Mesenteric fat pad (tissue), 1 donor: ENCODE results near the gene LRRIQ4. TPM values are rescaled to one million over a fixed set of nuclear protein-coding genes. Genes with fewer than 3 reads are reported as not detected.

ENCODE experiments used
- DNase-seq: peaks from one replicate; pipeline ENCODE4 v3.0.0-alpha.2; 2020; ENCODE audit warnings: low spot score
- long read RNA-seq: library from polyadenylated mRNA; unstranded; transcript quantifications from one replicate; pipeline ENCODE4 v2.0.0, GENCODE V29; 2020
- total RNA-seq: library from RNA; stranded (reverse); fragmentation: NEBNext Ultra II Directional; extraction: Animal tissue kit (Norgen Biotek cat#: 25700); gene quantifications from one replicate; pipeline ENCODE4 v1.2.1, GENCODE V29; 2021
- donor health status: DM: yes; HTN: yes; CAD: no.

Gene LRRIQ4
- not detected for total RNA-seq
- long read RNA-seq, partial matches to known transcripts = 0 of 1 reads
- long read RNA-seq, other reads (novel, unspliced or antisense) = 1 of 1 reads

- no peak for DNase-seq
These were observed at the start of gene LRRIQ4, which contains the start of gene LRRC34 for GRCh38 chr3:169812332-169813235. TSS of gene LRRIQ4 (plus strand) at chr3:169812870. CDS start at chr3:169821922, 9,052 bp downstream. TSS of gene LRRC34 (minus strand) at chr3:169812904. CDS start at chr3:169812548, 356 bp downstream.

- DNase-seq = peak; percentile 93
These were observed 48.3 kb upstream of the LRRIQ4 start for GRCh38 chr3:169764312-169764881.

DNA sequence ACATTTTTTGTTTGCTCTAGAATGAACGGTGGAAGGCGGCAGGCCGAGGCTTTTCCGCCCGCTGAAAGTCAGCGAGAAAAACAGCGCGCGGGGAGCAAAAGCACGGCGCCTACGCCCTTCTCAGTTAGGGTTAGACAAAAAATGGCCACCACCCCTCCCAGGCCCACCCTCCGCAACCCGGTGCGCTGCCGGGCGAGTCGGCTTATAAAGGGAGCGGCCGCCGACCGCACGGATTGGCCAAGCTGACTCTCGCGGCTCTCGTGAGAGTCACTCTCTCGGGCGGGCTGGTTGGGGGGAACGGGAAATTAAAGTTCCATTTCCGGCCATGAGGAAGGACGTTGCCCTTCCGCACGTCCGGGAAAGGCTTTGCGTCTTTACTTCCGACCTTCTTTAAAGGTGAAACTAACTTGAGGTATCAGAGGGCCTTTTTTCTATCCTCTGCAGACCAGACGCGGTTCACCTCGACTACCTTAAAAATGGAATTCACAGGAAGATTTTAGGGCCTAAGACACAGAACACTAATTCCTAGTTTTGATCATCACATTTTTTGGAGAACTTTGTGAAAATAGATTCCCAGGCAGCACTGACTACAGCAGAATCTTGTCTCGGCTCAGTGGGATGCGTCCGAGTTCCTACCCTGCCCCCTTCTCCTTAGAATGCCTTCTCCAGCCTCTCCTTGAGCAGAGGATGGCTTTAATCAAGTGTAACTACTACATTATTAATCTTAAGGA lies 47.6 kb upstream of the LRRIQ4 start, which contains the start of gene TERC:
Gene TERC (minus strand): TSS at position 179 of the 731 bp plus-strand sequence.
- peak; percentile 98 for DNase-seq

DNA sequence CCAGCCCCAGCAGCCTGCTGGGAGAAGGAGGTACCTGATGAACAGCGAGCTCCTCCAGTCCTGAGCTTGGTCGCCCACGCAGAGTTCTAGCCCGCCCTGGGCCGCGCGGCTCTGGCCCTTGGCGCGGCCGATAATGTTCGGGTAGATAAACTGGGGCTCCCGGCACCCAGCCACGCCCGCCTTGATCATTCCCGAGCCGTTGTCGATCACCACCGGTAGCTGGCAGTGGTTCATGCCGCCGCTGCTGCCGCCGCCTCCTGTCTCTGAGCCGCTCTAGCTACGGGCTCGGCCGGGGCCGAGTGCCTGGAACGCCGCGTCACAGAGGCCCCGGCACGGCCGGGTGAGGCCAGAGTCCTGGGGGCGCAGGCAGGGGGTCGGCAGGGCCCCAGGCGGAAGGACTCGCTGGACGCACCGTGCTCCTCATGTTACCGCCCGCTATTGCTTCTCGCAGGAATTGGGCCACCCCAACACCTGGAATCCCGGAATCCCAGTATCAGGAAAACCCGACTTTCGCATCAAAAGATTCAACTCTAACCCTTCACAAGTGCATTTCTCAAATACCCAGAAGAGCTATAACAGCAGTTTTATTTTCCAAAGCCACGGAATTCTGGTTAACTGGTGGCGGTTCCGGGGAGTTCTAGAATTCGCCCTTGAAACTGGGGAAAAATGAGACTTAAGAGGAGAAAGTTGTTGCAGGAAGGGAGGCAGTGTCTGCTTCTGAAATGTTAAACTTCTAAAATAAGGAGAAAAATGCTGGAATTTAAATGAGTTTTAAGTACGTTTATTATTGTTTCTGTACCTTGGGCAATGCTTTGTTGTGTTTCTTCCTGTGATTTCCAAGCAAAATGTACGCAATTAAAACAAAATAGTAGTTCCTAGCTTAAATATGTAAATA lies 43.1 kb upstream of the LRRIQ4 start, which contains the start of gene ACTRT3:
Gene ACTRT3 (minus strand): TSS at position 275 of the 895 bp plus-strand sequence. CDS start 41 bp downstream, at position 234.
- peak; percentile 91 for DNase-seq

DNA sequence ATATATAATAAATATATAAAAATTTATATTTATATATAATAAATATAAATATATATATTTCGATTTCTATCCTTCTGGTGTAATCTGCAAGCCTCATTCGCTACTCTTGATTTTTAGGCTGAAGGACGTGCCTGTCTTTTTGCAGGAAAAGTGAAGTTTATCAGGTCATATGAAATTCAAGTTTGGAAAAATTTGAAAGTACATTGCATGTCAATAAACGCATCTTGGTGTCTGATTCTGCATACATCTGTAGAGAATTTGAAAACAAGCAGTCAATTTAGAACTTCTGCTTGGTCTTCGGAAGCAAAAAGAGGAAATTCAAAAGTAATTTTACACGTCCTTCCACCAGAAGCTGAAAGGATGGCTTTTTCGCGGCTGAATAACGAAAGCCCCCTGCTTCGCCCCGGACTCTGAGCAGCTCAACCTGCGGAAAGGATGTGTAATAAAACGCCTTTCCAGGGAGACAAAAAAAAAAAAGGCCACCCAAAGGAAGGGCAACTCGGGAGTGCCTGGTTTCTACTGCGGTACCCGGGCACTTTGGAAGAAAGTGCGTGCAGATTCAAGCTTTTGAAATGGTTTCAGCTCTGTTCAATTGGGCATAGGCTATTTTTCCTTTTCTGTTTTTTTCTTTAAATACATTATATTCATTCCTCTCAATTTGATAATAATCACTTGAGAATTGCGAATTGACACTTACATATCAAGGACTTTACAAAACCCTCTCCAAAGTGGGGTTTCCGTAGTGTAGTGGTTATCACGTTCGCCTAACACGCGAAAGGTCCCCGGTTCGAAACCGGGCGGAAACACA lies 41.0 kb upstream of the LRRIQ4 start:
- no peak for DNase-seq

DNA sequence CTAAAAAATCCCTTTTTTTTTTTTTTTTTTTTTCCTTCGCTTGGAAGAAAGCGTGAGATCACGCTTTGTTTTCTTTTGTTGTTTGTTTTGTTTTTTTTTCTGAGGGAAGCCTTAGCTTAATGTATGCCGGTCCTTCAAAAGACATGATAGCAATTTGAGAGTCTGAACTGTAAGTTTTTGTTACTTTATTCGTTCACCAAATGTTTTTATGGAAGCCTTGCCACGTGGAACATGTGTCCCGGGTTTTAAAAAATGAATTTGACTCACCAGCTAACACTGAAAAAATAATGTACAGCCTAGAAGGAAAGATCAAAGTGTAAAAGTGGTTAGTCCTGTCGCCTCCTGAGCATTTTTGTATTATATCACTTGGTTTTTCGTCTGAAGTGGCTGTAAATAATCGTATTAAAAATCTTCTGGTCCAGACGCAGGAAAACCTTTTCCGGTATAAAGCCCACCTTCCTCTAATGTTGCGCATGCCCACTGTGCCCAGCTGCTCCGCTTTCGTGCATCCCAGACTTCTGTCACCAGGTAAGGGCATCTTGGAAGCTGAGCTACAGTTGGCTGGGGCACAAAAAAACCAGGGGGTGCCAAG lies 40.3 kb upstream of the LRRIQ4 start:
- no peak for DNase-seq

GRCh38 chr3:169772897-169773816 lies 39.5 kb upstream of the LRRIQ4 start, which contains the start of gene MYNN:
TSS of gene MYNN (plus strand) at chr3:169773396. CDS start at chr3:169774296, 900 bp downstream.
- DNase-seq = peak; percentile 97

DNA sequence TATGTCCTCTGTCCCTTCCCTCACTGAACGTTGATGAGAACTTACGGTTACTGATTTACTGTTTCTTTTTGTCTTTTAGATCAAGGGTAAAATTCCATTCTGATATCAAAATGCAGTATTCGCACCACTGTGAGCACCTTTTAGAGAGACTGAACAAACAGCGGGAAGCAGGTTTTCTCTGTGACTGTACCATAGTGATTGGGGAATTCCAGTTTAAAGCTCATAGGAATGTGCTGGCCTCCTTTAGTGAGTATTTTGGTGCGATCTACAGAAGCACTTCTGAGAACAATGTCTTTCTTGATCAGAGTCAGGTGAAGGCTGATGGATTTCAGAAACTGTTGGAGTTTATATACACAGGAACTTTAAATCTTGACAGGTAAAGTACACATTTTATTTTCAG lies 38.5 kb upstream of the LRRIQ4 start:
- no peak for DNase-seq

GRCh38 chr3:169777822-169778221 lies 34.8 kb upstream of the LRRIQ4 start:
- no peak for DNase-seq

- DNase-seq = no peak
These were observed 31.9 kb upstream of the LRRIQ4 start for GRCh38 chr3:169780742-169781141.

DNA sequence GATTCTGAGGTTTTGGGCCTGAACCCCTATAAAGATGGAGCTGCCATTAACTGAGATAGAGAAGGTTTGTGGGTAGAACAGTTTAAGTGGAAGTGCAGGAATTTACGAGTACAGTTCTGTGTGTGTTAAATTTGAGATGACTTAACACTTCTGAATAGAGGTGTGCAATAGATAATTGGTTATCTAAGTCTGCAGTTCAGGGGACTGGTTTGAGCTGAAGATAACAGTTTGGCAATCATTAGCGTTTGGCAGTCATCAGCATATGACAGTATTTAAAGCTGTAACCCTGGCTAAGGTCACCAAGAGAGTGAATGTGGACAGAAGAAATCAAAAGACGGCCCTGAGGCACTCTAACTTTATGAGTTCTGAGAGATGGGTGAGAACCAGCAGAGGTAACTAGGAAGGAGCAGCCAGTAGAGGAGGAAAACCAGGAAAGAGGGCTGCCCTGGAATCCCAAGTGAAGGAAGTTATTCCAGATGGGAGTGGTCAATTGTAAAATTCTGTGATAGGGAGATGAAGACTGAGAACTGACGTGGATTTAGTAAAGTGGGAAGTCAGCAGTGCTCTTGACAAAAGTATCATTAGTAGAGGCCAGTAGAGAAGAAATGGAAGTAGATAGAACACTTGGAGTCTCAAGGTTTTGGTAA lies 31.3 kb upstream of the LRRIQ4 start:
- DNase-seq = no peak

DNA sequence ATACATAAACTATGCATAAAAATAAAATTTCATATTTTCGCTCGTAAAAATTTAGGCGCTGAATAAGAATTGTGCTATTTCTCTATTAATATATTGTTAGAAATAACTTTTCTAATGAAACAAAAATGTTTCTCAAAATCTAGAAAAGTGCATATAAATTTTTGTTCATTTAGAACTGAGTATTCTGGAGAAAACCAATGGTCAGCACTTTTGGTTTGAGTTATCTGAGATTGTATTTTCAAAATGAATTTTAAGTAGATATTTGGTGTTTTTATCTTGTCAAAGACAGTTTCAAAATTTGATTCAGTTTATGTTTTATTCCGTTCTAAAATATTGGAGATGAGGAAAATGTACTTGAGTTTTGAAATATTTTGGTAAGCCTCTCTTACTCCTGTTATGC lies 25.6 kb upstream of the LRRIQ4 start:
- DNase-seq = no peak

DNA sequence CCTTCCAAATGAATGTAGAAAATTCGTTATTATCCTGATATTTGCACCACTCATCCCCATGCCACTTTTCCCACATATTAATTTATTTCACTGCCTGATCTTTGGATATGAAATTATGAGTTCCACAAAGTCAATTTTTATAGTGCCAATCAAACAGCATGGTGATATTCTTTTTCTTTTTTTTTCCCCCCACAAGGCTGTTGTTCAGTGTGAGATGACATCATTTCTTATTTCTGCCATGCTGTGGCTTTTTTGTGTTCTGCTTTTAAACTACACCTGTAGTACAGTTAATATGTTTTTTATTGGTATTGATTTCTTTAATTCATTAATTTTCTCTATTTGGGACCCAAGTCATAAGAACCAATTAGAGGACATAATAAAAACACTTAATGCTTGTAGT lies 24.9 kb upstream of the LRRIQ4 start:
- DNase-seq = no peak

GRCh38 chr3:169790219-169790618 lies 22.5 kb upstream of the LRRIQ4 start:
- DNase-seq = no peak

DNA sequence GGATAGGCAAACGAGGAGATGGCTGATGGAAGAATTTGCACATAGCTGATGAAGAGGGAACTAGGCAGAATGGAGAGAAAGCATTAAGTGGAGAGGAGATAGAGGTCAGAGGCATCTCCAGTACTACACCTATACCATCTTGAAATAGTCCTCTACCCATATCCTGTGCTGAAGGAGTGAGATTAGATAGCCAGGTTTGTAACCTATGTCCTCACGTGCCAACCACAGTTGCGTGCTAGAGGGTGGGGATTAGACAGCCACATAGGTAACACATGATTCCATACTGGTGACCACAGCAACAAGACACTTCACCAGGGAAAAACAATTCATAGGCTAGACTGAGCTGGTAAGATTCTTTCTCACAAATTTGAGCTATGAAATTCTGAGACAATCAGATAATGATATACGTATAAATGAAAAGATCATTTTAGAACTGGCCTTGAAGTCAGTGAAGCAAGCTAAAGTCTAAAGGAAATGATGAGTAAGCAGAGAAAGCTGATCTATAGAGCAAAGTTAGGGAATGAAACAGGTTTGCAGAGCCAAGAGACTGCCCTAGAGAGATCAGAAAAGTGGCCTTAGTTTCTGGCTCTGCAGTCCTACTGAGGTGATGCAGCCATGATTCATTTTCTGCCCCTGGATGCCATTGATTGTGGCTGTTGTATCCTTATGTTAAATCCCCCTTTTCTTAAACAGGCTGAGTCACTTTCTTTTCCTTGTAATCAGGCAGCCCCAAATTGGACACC lies 21.8 kb upstream of the LRRIQ4 start:
- DNase-seq = no peak

DNA sequence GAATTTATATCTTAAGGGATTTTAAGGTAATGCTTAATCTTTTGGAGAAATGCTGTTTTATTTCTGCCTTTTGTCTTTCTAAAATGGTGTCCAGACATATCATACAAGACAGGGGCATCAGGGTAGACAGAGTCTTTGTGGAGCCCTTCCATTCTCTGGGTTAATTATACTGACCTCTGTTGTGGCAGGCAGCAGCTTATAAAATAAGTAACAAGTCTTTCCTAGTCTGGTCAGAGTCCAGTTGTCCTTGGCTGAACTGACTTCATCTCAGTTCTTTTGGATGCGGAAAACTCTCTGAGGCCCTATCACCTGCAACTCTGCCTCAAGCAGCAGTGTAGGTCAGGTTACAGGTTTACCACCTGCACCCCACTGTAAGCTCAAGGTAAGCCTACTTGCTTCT lies 20.3 kb upstream of the LRRIQ4 start:
- DNase-seq = no peak

DNA sequence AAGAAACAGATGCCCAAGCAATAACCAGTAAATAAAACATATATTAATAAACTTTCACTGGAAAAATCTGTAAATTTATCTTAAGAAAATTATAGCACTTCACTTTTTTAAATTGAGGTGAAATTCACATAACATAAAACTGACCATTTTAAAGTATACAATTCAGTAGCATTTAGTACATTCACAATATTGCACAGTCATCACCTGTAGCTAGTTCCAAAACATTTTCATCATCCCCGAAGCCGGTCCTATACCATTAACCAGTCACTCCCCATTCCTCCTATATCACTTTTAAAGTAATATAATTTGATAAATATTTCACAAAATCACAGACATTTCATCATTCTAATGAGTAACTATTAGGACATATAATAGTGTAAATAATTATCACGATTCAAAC lies 8.0 kb upstream of the LRRIQ4 start:
- DNase-seq = no peak
